Activated T-cell treated with anti-CD3 and anti-CD28 coated beads for 48 hours (primary cell): ENCODE data around the gene GJA8.
"Not testable (repeated sequence)": the region's sequence is repeated elsewhere in the genome, so short reads cannot be mapped to it uniquely, and the experiment has no call there.

Source experiments
- DNase-seq: peaks from one replicate; pipeline ENCODE4 v3.0.0-alpha.2; 2020; ENCODE audit warnings: low read depth

The GJA8 gene

GRCh38 chr1:147902253-147902845, at the start of gene GJA8:
Gene GJA8, plus strand, starts transcription at chr1:147902795. Its CDS starts 5,161 bp downstream, at chr1:147907956.
- DNase-seq, result no peak

- DNase-seq, result no peak
Measured at GRCh38 chr1:147853391-147853790, 49.2 kb upstream of the GJA8 start.

- not testable (repeated sequence) for DNase-seq
Measured at GRCh38 chr1:147854989-147855388, 47.6 kb upstream of the GJA8 start.

- not testable (repeated sequence) for DNase-seq
Measured at GRCh38 chr1:147855996-147856395, 46.6 kb upstream of the GJA8 start.

GRCh38 chr1:147867204-147867603, 35.4 kb upstream of the GJA8 start:
- DNase-seq, result not testable (repeated sequence)

GRCh38 chr1:147878022-147878421, 24.6 kb upstream of the GJA8 start:
- no peak for DNase-seq

GRCh38 chr1:147879911-147880310, 22.7 kb upstream of the GJA8 start:
- DNase-seq, result no peak

- DNase-seq, result no peak
Measured at GRCh38 chr1:147882535-147882934, 20.1 kb upstream of the GJA8 start.

GRCh38 chr1:147890177-147890790, 12.3 kb upstream of the GJA8 start:
- DNase-seq, result peak; percentile 50

- no peak for DNase-seq
Measured at GRCh38 chr1:147891088-147891487, 11.5 kb upstream of the GJA8 start.

GRCh38 chr1:147892216-147892615, 10.4 kb upstream of the GJA8 start:
- no peak for DNase-seq

- no peak for DNase-seq
Measured at GRCh38 chr1:147892731-147893214, 9.8 kb upstream of the GJA8 start.

- no peak for DNase-seq
Measured at GRCh38 chr1:147895123-147895522, 7.5 kb upstream of the GJA8 start.

- no peak for DNase-seq
Measured at GRCh38 chr1:147897029-147897752, 5.4 kb upstream of the GJA8 start.

GRCh38 chr1:147897789-147898188, 4.8 kb upstream of the GJA8 start:
- DNase-seq, result no peak

GRCh38 chr1:147904726-147905125, 2.1 kb downstream of the GJA8 start:
- DNase-seq, result no peak

- DNase-seq, result no peak
Measured at GRCh38 chr1:147907786-147908509, 5.4 kb downstream of the GJA8 start.

- no peak for DNase-seq
Measured at GRCh38 chr1:147912553-147912952, 10.0 kb downstream of the GJA8 start.

- DNase-seq, result no peak
Measured at GRCh38 chr1:147913362-147913942, 10.9 kb downstream of the GJA8 start.

GRCh38 chr1:147919896-147920295, 17.3 kb downstream of the GJA8 start:
- no peak for DNase-seq

- DNase-seq, result no peak
Measured at GRCh38 chr1:147924813-147925212, 22.2 kb downstream of the GJA8 start.

GRCh38 chr1:147927215-147927614, 24.6 kb downstream of the GJA8 start:
- DNase-seq, result not testable (repeated sequence)
